ENCODE data around the gene ARL15.

DNA sequence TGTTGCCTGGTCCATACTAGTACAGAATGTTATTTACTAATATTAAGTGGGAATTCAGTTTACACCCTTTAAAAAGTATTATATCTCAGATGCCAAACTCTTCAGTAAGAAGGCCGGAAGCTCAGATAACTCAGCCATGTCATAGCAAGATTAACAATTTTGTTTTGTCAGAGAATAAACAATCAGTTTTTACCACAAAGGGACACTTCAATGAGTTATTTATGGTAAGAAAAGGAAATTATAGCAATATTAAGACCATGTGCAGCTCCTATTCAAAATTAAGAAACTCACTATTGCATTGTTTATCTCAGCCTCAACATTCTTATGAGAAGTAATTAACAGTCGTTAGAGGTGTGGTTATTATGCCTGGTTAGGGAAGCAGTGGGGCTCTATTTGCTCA lies 13.1 kb upstream of the ARL15 start:
- TF ChIP-seq CTCF (IDR thresholded peaks at IDR 0.05; ENCODE audit: low read depth, low read length) (no peak), EZH2phosphoT487 (IDR thresholded peaks at IDR 0.05; ENCODE audit: low read depth) (no peak)

All from OCI-LY3 (cell line).